Renal pelvis (tissue), 4 donors: ENCODE measurements around the gene UNK. TPM values are rescaled to one million over a fixed set of nuclear protein-coding genes. Genes with fewer than 3 reads are reported as not detected.

Experiments
- DNase-seq: peaks from one replicate; pipeline ENCODE4 v3.0.0-alpha.2; 2013
- polyA plus RNA-seq, 3 donors: library from polyadenylated mRNA; unstranded; fragments of 120-200 nt; gene quantifications; one replicate each; pipeline ENCODE4 v1.2.1, GENCODE V29; 2013; ENCODE audit not compliant: insufficient read length in 3 of 3

UNK gene
- polyA plus RNA-seq, 3 donors: 42.3 to 55.1 (median 46.7) TPM

DNA sequence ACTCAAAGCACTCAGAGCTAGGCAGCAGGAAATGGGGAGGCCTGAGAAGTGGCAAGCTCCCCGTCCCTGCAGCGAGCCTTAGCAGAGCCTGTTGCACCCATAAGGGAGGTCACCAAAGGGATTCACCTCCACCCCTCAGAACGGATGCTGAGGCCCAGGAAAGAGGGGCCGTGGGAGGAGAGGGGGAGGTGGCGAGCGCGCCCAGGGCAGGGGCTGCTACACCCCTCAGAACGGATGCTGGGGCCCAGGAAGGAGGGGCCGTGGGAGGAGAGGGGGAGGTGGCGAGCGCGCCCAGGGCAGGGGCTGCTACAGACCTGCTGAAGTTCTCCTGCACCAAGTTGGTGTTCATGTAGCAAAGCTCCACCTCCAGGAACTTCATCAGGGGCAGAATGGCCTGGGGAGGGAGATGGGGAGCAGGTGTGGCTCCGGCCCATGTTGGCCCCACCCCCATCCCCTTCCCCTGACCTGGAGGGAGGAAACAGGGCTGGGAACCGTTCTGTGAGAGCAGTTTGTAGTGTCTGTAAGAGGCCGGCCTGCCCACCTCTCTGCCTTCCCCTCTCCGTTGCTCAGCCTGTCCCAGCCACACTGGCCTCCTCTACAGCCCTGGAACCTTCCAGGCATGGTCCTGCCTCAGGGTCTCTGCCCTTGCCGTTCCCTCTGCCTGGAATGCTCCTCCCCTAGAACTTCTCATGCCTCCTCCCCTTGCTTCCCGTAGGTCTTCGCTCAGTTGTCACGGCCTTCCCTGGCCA lies 48.2 kb downstream of the UNK start:
- DNase-seq: no peak

DNA sequence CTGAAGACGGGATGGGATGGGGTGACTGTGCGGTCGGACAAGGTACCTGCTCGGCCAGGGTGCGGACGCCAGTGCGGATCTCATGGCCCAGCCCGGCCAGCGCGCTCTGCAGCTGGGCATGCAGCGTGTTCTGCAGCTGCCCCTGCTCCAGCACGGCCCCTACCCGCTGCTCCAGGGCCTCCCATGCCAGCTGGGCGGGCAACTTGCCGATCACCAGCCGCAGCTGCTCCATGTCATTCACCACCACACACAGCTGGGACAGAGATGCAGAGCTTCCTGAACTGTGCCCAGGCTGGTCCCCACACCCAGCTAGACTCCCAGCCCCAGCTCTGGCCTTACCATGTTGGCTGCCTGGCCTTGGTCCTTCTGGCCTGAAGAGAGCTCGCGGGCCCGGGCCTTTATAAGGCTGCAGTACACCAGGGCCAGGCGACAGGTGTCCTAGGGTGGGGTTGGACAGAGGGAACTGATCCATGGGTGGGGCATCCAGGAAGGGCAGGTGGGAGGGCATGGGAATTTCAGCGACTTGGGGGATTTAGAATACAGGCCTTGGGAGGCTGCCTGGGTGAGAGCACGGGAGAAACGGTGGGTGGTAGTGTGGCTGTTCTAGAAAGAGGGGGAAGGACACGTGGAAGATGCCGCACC lies 49.8 kb downstream of the UNK start:
- DNase-seq: no peak

DNA sequence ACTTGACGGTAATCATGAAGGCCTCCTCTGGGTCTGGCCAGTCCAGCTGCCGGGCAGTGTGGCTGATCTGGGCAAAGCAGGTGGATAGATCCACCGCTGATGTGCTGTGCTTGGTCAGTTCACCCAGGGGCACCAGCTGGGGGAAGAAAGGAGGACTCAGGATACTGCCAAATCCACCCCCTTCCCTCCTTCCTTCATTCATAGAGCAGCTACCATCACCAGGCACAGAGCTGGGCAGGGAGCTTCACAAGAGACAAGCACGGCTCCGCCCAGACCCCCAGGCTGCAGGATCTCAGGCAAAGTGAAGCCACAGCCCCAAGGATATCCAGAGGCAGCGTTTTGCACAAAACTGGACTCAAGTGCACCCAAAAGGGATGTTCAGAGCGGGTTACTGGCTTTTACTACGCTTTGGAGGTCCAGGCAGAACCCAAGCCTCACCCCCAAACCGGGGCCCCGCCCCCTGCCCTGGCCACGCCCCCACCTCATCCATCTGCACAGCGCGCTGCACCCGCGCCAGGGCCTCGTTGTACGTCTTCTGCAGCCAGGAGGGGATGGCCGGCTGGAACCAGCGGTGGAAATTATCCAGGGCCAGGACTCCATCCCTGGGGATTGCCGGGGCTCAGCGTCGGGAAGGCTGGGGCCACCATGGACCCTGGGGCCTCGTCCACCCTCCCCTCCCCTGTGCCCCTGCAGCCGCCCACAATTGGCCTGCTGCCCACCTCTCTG lies 50.5 kb downstream of the UNK start:
- DNase-seq: no peak

DNA sequence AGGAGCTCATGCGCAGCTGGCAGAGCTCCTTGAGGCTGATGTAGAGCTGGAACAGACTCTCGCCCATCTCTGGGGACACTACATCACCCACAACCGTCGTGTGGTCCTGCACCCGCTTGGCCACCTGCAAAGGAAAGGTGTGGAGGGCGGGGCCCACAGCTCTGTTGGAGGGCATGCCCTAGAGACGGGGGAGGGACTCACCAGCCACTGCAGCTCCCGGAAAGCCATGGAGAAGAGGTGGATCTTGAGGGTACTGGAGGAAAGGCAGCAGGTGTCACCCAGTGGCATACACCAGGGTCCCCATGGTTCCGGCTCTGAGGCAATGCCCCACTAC lies 51.0 kb downstream of the UNK start:
- DNase-seq: no peak

GRCh38 chr17:75836605-75837004 lies 52.0 kb downstream of the UNK start:
- DNase-seq: no peak

DNA sequence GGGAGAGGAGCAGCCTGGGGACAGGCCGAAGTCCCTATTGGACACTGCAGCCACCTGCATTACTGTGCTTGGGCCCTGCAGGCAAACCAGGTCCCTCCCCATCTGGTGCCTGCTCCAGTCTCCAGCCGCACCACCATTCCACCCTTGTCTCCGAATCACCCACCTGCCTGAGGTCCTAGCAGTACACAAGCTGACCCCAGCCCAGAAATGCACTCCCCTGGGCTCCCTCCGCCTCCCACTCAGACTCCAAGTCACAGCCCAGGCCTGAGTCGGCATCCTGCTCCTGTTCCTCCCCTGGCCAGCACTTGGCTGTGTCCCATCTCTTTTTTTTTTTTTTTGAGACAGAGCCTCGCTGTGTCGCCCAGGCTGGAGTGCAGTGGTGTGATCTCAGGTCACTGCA lies 53.3 kb downstream of the UNK start:
- no peak for DNase-seq

DNA sequence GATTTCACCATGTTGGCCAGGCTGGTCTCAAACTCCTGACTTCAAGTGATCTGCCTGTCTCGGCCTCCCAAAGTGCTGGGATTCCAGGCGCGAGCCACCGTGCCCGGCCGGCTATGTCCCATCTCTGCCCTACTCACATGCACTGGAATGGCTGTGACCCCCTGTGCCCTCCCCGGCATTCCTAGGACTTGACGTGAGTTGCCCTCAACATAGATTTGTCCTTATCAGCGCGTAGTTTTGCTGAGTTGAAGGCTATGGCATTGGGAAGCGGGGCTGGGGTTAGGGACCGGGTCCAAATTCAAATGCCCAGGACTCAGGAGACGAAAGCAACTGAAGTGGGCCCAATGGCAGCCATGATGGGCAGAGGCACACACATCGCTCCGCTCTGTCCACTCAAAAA lies 53.8 kb downstream of the UNK start:
- no peak for DNase-seq

- no peak for DNase-seq
Observed at GRCh38 chr17:75839942-75840798, 55.6 kb downstream of the UNK start.

GRCh38 chr17:75840799-75841164 lies 56.2 kb downstream of the UNK start:
- no peak for DNase-seq

DNA sequence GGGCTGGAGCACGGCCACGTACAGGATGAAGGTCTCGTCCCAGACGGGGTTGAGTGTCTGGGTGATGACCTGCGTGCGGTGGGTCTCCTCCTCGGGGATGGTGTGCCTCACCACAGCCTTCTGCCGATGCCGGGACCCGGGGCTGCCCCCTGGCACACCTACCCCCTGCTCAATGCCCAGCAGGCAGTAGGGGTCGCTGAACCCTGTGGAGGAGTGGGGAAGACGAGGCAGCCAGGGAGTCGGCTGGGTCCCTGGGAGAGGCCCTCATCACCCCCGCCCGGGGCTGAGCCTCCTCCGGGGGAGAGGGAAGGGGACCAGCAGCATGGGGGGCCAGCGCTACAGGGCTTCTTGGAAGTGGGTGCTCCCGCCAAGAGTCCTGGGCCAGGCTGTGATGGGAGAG lies 57.8 kb downstream of the UNK start:
- DNase-seq: no peak

GRCh38 chr17:75842963-75843576 lies 58.5 kb downstream of the UNK start:
- DNase-seq: no peak

- DNase-seq: no peak
Observed at GRCh38 chr17:75843577-75844529, 59.2 kb downstream of the UNK start, which contains the start of gene UNC13D. Gene UNC13D, minus strand, starts transcription at chr17:75844404. Its CDS starts 67 bp downstream, at chr17:75844337.

DNA sequence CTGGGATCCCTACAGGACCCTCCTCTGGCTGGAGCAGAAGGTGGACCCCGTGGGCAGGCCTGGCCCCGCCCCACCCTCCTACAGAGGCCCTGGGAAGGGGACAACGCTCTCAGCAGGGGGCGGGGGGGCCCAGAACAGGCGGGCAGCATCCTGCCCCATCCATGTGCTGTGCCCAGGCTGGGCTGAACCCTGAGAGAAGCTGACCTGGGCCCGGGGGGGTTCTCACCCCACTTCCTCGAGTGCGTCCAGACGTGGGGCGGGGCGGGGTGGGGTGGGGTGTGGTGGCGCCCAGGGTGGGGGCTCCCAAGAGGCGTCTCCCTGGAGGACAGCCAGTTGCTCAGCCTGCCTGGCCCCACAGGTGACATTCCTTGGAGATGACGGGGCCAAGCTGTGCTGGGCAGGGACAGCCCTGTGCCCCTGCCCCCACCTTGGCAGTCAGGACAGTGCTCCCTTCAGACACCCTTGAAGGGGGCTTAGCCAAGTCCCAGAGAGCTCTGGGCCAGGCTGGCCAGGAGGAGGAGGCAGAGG lies 60.0 kb downstream of the UNK start:
- no peak for DNase-seq

DNA sequence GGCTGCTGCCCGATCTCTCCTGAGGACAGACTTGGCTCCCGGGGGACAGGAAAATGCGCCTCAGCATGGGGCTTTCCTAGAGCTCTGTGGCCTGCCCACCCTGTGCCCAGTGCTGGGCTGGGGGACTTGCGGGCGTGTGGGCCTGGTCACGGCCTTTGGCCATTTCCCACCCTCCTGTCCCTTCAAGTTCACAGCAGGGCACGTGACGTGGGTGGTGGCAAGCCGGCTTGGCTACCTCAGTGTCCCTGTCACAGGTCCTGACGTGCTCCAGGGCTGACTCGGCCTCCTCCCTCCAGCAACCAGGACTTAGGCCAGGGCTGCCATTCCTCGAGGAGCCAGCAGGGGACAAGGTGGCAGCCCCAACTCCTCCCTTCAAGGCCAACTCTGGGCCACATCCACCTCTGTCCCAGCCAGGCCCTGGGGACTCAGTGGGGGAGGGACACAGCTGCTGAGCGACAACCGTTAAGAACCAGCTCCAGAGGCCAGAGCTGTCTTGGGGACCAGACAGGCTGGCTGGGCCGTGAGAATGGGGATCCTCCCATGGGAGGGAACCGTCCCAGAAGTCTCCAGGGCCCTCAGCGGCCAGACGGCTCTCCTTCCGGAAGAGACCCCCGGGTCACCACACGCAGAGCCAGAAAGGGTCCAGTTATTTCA lies 60.6 kb downstream of the UNK start:
- peak; percentile 61 for DNase-seq

DNA sequence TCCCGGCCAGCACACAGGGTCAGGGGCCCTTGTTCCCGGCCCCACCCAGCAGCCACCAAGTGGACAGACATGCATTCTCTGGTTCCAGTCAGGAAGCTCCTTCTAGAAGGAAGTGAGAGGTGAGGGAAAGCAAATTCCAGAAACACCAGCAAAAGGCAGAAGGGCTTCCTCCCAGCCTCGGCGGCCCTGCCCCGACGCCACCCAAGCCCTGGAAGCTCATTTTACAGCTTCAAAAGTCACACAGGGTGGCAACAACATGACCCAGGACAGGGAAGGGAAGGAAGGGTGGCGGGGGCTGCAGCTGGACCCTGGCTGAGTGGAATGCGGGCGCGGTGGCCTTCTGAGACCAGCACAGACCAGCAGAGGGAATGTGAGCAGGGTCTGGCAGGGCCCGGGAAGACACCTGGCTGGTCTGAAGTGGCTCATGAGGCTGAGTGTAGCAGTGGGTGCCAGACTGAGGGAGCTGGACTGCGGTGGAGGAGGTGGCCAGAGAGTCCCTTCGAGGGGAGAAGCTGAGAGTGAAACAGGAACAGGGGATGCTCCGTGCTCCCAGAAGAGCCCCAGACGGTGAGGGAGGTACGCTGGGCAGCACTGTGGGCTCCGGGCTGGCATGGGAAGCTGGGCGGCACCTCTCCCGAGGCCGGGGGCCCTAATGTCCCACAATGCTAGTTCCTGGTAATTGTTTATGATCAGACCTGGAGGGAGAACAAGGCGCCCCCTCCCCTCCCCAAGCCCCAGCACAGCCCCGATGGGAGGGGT lies 61.5 kb downstream of the UNK start:
- no peak for DNase-seq

- no peak for DNase-seq
Observed at GRCh38 chr17:75846692-75847613, 62.3 kb downstream of the UNK start.

- no peak for DNase-seq
Observed at GRCh38 chr17:75847614-75848522, 63.3 kb downstream of the UNK start.
